SU-DHL-6 (cell line): Measurements from ENCODE around the gene FES.

Source experiments
- H2AFZ ChIP-seq: fragments of 200-600 bp; sonication (generic); 2 replicates; pipeline ENCODE4 v1.6.1; 2014; ENCODE audit warnings: low read depth, mild to moderate bottlenecking, moderate library complexity, mixed read lengths, antibody characterized with exemption, low read length; ENCODE audit not compliant: severe bottlenecking
- H3F3A ChIP-seq: fragments of 200-600 bp; shearing (Covaris generic); 2 replicates; pipeline ENCODE4 v1.6.0; 2016; ENCODE audit warnings: antibody characterized with exemption, mild to moderate bottlenecking; ENCODE audit not compliant: insufficient read depth
- H3K27ac ChIP-seq: fragments of 200-600 bp; sonication (generic); 2 replicates; pipeline ENCODE4 v1.5.1; 2016; ENCODE audit warnings: low read depth, mild to moderate bottlenecking, low read length, moderate library complexity, mixed read lengths
- H3K27me3 ChIP-seq: fragments of 200-600 bp; sonication (generic), shearing (Covaris generic); 2 replicates; pipeline ENCODE4 v1.6.0; 2014; ENCODE audit warnings: mild to moderate bottlenecking, low read length
- H3K36me3 ChIP-seq: fragments of 200-600 bp; sonication (generic); 2 replicates; pipeline ENCODE4 v1.6.1; 2014; ENCODE audit warnings: mild to moderate bottlenecking, low read length, mixed read lengths
- H3K4me2 ChIP-seq: fragments of 300-600, 200-600 bp; shearing (Covaris generic), sonication (generic); 2 replicates; pipeline ENCODE4 v1.6.0; 2014; ENCODE audit warnings: low read length, low read depth, mild to moderate bottlenecking; ENCODE audit not compliant: poor library complexity, severe bottlenecking
- H3K4me3 ChIP-seq: fragments of 200-600 bp; sonication (generic); 2 replicates; pipeline ENCODE4 v1.5.1; 2014; ENCODE audit warnings: antibody characterized with exemption, low read length, mild to moderate bottlenecking, mixed read lengths; ENCODE audit not compliant: insufficient read depth, poor library complexity, severe bottlenecking
- H3K79me2 ChIP-seq: fragments of 200-600 bp; sonication (generic); 2 replicates; pipeline ENCODE4 v1.6.1; 2014; ENCODE audit warnings: mild to moderate bottlenecking, low read length, moderate library complexity; ENCODE audit not compliant: insufficient read depth
- H3K9ac ChIP-seq: fragments of 200-600 bp; sonication (generic); 2 replicates; pipeline ENCODE4 v1.7.0; 2014; ENCODE audit warnings: mild to moderate bottlenecking, low read length
- H3K9me2 ChIP-seq: fragments of 200-600 bp; sonication (generic); replicated peaks from 2 replicates; pipeline ENCODE4 v1.6.1; 2014; ENCODE audit warnings: low read length; ENCODE audit not compliant: insufficient read depth
- H3K9me3 ChIP-seq: fragments of 200-600 bp; sonication (generic); 2 replicates; pipeline ENCODE4 v1.6.1; 2014; ENCODE audit warnings: low read length, mixed read lengths; ENCODE audit not compliant: insufficient read depth
- H4K20me1 ChIP-seq: fragments of 200-600 bp; sonication (generic); 2 replicates; pipeline ENCODE4 v1.6.1; 2014; ENCODE audit warnings: low read depth, mild to moderate bottlenecking, antibody characterized with exemption, low read length, moderate library complexity, mixed read lengths
- EZH2phosphoT487 ChIP-seq: fragments of 200-600 bp; sonication (generic), shearing (Covaris generic); conservative IDR thresholded peaks from 2 replicates; pipeline ENCODE4 v1.6.1; 2018; ENCODE audit warnings: mild to moderate bottlenecking, antibody characterized with exemption, low read length, moderate library complexity, mixed read lengths
- TF ChIP-seq, protein P1 (sequence below): fragments of 200-600 bp; sonication (generic); IDR thresholded peaks from one replicate; pipeline ENCODE4 v1.5.1; 2017; ENCODE audit warnings: antibody characterized with exemption, mild to moderate bottlenecking, low read length, moderate library complexity; ENCODE audit not compliant: insufficient read depth, poor library complexity, severe bottlenecking

FES gene

DNA sequence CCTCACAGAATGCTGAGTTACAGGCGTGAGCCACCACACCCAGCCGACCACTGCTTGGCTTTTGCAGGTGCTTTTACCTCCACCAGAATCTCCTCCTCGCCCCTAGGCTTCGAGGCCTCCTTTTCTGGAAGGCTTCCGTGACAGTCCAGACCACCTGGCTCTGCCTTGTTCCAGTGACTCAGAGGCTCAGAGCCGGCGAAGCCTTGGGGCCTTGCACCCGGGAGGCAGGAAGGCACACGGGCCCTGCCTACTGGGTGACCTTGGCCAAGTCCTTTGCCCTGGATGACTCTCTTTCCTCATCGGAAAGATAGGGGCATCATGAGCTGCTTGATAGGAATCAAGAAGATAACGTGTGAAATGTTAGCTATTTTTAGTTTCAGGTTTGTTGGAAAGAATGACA is 47.2 kb upstream of the FES start:
- H3K9me3 ChIP-seq, result no peaks in the 10 kb centered on the region
- H3K9ac ChIP-seq, result no peak overlapping the region
- no peak overlapping the region for H3K4me3 ChIP-seq
- no peaks in the 10 kb centered on the region for H3K9me2 ChIP-seq
- H3F3A ChIP-seq, result no peaks in the 10 kb centered on the region
- no peaks in the 10 kb centered on the region for H3K36me3 ChIP-seq
- no peaks in the 10 kb centered on the region for H3K79me2 ChIP-seq
- TF ChIP-seq, protein P1, sequence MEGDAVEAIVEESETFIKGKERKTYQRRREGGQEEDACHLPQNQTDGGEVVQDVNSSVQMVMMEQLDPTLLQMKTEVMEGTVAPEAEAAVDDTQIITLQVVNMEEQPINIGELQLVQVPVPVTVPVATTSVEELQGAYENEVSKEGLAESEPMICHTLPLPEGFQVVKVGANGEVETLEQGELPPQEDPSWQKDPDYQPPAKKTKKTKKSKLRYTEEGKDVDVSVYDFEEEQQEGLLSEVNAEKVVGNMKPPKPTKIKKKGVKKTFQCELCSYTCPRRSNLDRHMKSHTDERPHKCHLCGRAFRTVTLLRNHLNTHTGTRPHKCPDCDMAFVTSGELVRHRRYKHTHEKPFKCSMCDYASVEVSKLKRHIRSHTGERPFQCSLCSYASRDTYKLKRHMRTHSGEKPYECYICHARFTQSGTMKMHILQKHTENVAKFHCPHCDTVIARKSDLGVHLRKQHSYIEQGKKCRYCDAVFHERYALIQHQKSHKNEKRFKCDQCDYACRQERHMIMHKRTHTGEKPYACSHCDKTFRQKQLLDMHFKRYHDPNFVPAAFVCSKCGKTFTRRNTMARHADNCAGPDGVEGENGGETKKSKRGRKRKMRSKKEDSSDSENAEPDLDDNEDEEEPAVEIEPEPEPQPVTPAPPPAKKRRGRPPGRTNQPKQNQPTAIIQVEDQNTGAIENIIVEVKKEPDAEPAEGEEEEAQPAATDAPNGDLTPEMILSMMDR, result no peak
- TF ChIP-seq EZH2phosphoT487, result no peak
- no peak overlapping the region for H2AFZ ChIP-seq
- no peaks in the 10 kb centered on the region for H4K20me1 ChIP-seq
- H3K27me3 ChIP-seq, result no peaks in the 10 kb centered on the region
- no peak overlapping the region for H3K27ac ChIP-seq
- no peak overlapping the region for H3K4me2 ChIP-seq

DNA sequence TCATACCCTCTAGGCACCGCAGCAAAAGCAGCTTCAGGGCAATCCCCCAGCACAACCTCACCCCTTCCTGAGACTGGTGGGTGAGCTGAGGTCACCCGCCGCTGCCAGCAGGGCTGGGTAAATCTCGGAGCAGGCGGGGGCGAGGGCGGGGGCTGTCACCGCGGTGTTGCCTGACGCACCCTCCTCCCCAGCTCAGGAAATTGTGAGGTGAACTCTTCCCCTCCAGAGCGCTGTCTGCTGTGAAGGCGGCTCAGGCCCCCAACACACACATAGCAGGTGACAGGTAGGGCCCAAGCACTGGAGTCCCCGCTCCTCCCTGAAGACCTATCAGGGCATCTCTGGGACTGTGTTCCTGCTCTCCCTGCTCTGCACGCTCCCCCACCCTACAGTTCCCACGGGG is 46.2 kb upstream of the FES start:
- H3K36me3 ChIP-seq, result no peaks in the 10 kb centered on the region
- no peak overlapping the region for H3K4me3 ChIP-seq
- no peaks in the 10 kb centered on the region for H3K79me2 ChIP-seq
- TF ChIP-seq, protein P1, result no peak
- no peak for TF ChIP-seq EZH2phosphoT487
- no peaks in the 10 kb centered on the region for H3K27me3 ChIP-seq
- H3K27ac ChIP-seq, result no peak overlapping the region
- no peak overlapping the region for H3K4me2 ChIP-seq
- no peaks in the 10 kb centered on the region for H3K9me3 ChIP-seq
- no peaks in the 10 kb centered on the region for H4K20me1 ChIP-seq
- no peak overlapping the region for H3K9ac ChIP-seq
- H2AFZ ChIP-seq, result no peak overlapping the region
- no peaks in the 10 kb centered on the region for H3K9me2 ChIP-seq
- H3F3A ChIP-seq, result no peaks in the 10 kb centered on the region

DNA sequence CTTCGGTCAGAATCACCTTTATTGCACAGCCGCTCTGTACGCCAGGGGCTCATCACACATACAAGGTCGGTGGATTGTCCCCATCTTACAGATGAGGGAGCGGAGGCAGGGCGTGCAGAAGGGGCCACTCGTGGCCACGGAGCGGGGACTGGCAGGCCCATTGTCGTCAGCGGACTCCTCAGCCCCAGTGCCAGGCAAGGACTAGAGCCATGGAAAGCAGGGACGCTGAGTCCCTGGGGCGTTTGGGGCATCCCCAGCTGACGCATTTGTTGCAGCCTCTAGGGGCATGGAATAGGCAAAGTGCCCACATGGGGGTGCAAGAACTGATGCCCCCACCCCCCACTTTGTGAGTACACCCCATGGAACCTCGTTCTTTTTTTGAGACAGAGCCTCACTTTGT is 45.8 kb upstream of the FES start:
- no peak overlapping the region for H3K4me2 ChIP-seq

More for the DNA sequence above, 45.8 kb upstream of the FES start:
- TF ChIP-seq, protein P1, result no peak
- TF ChIP-seq EZH2phosphoT487, result no peak
- Histone ChIP-seq H3K79me2 (no peaks in the 10 kb centered on the region), H3F3A (no peaks in the 10 kb centered on the region), H3K27ac (no peak overlapping the region), H3K9me3 (no peaks in the 10 kb centered on the region), H3K9ac (no peak overlapping the region), H3K4me3 (no peak overlapping the region), H4K20me1 (no peaks in the 10 kb centered on the region), H3K36me3 (no peaks in the 10 kb centered on the region), H3K9me2 (no peaks in the 10 kb centered on the region), H3K27me3 (no peaks in the 10 kb centered on the region), H2AFZ (no peak overlapping the region)
